Common myeloid progenitor, CD34-positive (primary cell): ENCODE results near the gene AMFR.

Experiments used
- CTCF ChIA-PET: fragments of 350-600 bp; sonication (Branson Sonifier 250); formaldehyde crosslinking; loops from one replicate; lab custom pipeline; 2021; ENCODE audit warnings: antibody characterized with exemption; lab: Charles Lee
- POLR2A ChIA-PET: fragments of 350-600 bp; sonication (Branson Sonifier 250); formaldehyde crosslinking; loops from one replicate; lab custom pipeline; 2021; ENCODE audit warnings: antibody characterized with exemption; lab: Charles Lee
- DNase-seq, 3 donors: peaks; one replicate each; pipeline versions ENCODE4 v3.0.0 to v3.0.0-alpha.2; 2013
- H3K27ac ChIP-seq, 2 experiments: 1 replicate in 1 of 2; 2 replicates in 1 of 2; pipeline ENCODE4 v1.7.0; 2013; ENCODE audit warnings: inconsistent platforms in 2 of 2, low read length in 2 of 2, mild to moderate bottlenecking in 2 of 2, low read depth in 1 of 2, moderate library complexity in 1 of 2; ENCODE audit not compliant: severe bottlenecking in 2 of 2, insufficient read depth in 1 of 2, poor library complexity in 1 of 2
- H3K27me3 ChIP-seq, 5 experiments: replicated peaks in 2 of 5; 1 replicate in 3 of 5; 2 replicates in 2 of 5; pipeline versions ENCODE4 v1.6.1 to v1.7.0; 2013; ENCODE audit warnings: low read length in 4 of 5, mild to moderate bottlenecking in 2 of 5, moderate library complexity in 2 of 5, inconsistent platforms in 1 of 5; ENCODE audit not compliant: insufficient read depth in 5 of 5, control insufficient read depth in 4 of 5
- H3K36me3 ChIP-seq, 4 experiments: 1 replicate in 2 of 4; 2 replicates in 2 of 4; pipeline versions ENCODE4 v1.6.1 to v1.7.0; 2013; ENCODE audit warnings: low read length in 3 of 4, control low read depth in 1 of 4, mild to moderate bottlenecking in 1 of 4; ENCODE audit not compliant: control insufficient read depth in 4 of 4, insufficient read depth in 4 of 4
- H3K4me1 ChIP-seq, 4 experiments: 1 replicate in 3 of 4; 2 replicates in 1 of 4; pipeline versions ENCODE4 v1.6.1 to v1.7.1; 2013; ENCODE audit warnings: low read length in 3 of 4, mild to moderate bottlenecking in 3 of 4, control low read depth in 1 of 4, inconsistent platforms in 1 of 4, moderate library complexity in 1 of 4; ENCODE audit not compliant: control insufficient read depth in 4 of 4, insufficient read depth in 4 of 4; ENCODE audit errors: control extremely low read depth in 1 of 4
- H3K4me3 ChIP-seq, 7 experiments: 1 replicate in 4 of 7; 2 replicates in 3 of 7; pipeline versions ENCODE4 v1.5.1 to v1.7.0; 2013; ENCODE audit warnings: mild to moderate bottlenecking in 7 of 7, low read length in 6 of 7, moderate library complexity in 6 of 7, inconsistent platforms in 2 of 7, low read depth in 2 of 7, control low read depth in 1 of 7; ENCODE audit not compliant: insufficient read depth in 4 of 7, control insufficient read depth in 1 of 7; ENCODE audit errors: extremely low read depth in 1 of 7
- H3K9me3 ChIP-seq, 5 experiments: 1 replicate in 4 of 5; 2 replicates in 1 of 5; pipeline versions ENCODE4 v1.6.1 to v1.7.1; 2013; ENCODE audit warnings: low read length in 4 of 5, mild to moderate bottlenecking in 2 of 5, inconsistent platforms in 1 of 5, low read depth in 1 of 5, moderate library complexity in 1 of 5; ENCODE audit not compliant: control insufficient read depth in 4 of 5, insufficient read depth in 2 of 5; ENCODE audit errors: control extremely low read depth in 1 of 5
- WGBS: methylation state at CpG from one replicate; pipeline ENCODE4 v1.1.5; 2013; ENCODE audit not compliant: insufficient coverage; 5-methylcytosine and 5-hydroxymethylcytosine counted together

The AMFR gene

GRCh38 chr16:56328276-56329022 lies 96.9 kb downstream of the AMFR start:
- Histone ChIP-seq H3K4me3 (no peak overlapping the region), H3K27ac (no peak overlapping the region), H3K36me3 (no peaks in the 10 kb centered on the region), H3K4me1 (peaks cover 0 to 6% (median under 1%) of the 10 kb centered on the region in 4 experiments), H3K27me3 (peaks cover 0 to 2% (median 0%) of the 10 kb centered on the region in 5 experiments), H3K9me3 (no peaks in the 10 kb centered on the region)
- no peak for DNase-seq
- ChIA-PET CTCF (interaction anchor here (0.9 to 2.5 kb wide), 2 partner anchors 10 to 21 kb away, joined by 3 to 17 read pairs; no protein-coding TSS in a partner anchor), POLR2A (no interaction called here)
- WGBS: 97% methylated on average over 16 of the region's 22 CpGs

GRCh38 chr16:56327929-56328258 lies 97.5 kb downstream of the AMFR start:
- no peak overlapping the region for H3K4me3 ChIP-seq
- ChIA-PET CTCF (interaction anchor here (0.9 to 2.5 kb wide), 2 partner anchors 9 to 21 kb away, joined by 3 to 17 read pairs; no protein-coding TSS in a partner anchor), POLR2A (no interaction called here)
- H3K4me1 ChIP-seq: peaks cover 0 to 6% (median 0%) of the 10 kb centered on the region in 4 experiments
- no peak for DNase-seq
- peaks cover 0 to 2% (median 0%) of the 10 kb centered on the region in 5 experiments for H3K27me3 ChIP-seq
- H3K27ac ChIP-seq: no peak overlapping the region
- WGBS: 100% methylated on average over 1 of the region's 6 CpGs
- H3K36me3 ChIP-seq: no peaks in the 10 kb centered on the region
- H3K9me3 ChIP-seq: no peaks in the 10 kb centered on the region

- whole genome bisulfite sequencing: 95% methylated on average over 10 of the region's 18 CpGs
- Histone ChIP-seq H3K27ac (no peak overlapping the region), H3K9me3 (no peaks in the 10 kb centered on the region), H3K4me3 (no peak overlapping the region), H3K27me3 (peaks cover 0 to 2% (median 0%) of the 10 kb centered on the region in 5 experiments), H3K36me3 (no peaks in the 10 kb centered on the region), H3K4me1 (peaks cover 0 to 6% (median 0%) of the 10 kb centered on the region in 4 experiments)
- DNase-seq: no peak
- POLR2A ChIA-PET: no interaction called here
- CTCF ChIA-PET: interaction anchor here (0.6 to 2.5 kb wide), 3 partner anchors 8 to 288 kb away, joined by 3 to 17 read pairs (median 3); no protein-coding TSS in a partner anchor
Observed at GRCh38 chr16:56327071-56327928, 98.0 kb downstream of the AMFR start.

- ChIA-PET POLR2A (no interaction called here), CTCF (interaction anchor here (1.2 kb wide), 1 partner anchor 283 kb away, joined by 3 read pairs; no protein-coding TSS in a partner anchor)
- WGBS: 95% methylated on average over 6 of the region's 6 CpGs
- no peak for DNase-seq
- no peak overlapping the region for H3K4me3 ChIP-seq
- H3K27ac ChIP-seq: no peak overlapping the region
- no peaks in the 10 kb centered on the region for H3K36me3 ChIP-seq
- H3K27me3 ChIP-seq: peaks cover 0 to 2% (median 0%) of the 10 kb centered on the region in 5 experiments
- H3K9me3 ChIP-seq: no peaks in the 10 kb centered on the region
- H3K4me1 ChIP-seq: peaks cover 0 to 6% (median 2%) of the 10 kb centered on the region in 4 experiments
Observed at GRCh38 chr16:56325956-56326355, 99.4 kb downstream of the AMFR start.

- no peak for DNase-seq
- no peak overlapping the region for H3K27ac ChIP-seq
- no peaks in the 10 kb centered on the region for H3K9me3 ChIP-seq
- CTCF ChIA-PET: no interaction called here
- POLR2A ChIA-PET: no interaction called here
- no peaks in the 10 kb centered on the region for H3K36me3 ChIP-seq
- 97% methylated on average over 8 of the region's 9 CpGs for WGBS
- H3K4me3 ChIP-seq: no peak overlapping the region
- H3K4me1 ChIP-seq: peaks cover 0 to 15% (median 7%) of the 10 kb centered on the region in 4 experiments
- H3K27me3 ChIP-seq: no peaks in the 10 kb centered on the region
Observed at GRCh38 chr16:56324406-56324805, 100.9 kb downstream of the AMFR start.

GRCh38 chr16:56321571-56321970 lies 103.8 kb downstream of the AMFR start:
- ChIA-PET POLR2A (no interaction called here), CTCF (interaction anchor here (0.9 to 9.5 kb wide), 5 partner anchors 11 to 857 kb away, joined by 3 to 66 read pairs (median 14); no protein-coding TSS in a partner anchor)
- Histone ChIP-seq H3K27ac (no peak overlapping the region), H3K9me3 (no peaks in the 10 kb centered on the region), H3K4me1 (peaks cover 0 to 19% (median 12%) of the 10 kb centered on the region in 4 experiments), H3K27me3 (peaks cover 0 to 5% (median 0%) of the 10 kb centered on the region in 5 experiments), H3K36me3 (no peaks in the 10 kb centered on the region), H3K4me3 (no peak overlapping the region)
- no peak for DNase-seq
- WGBS: 80% methylated on average over 6 of the region's 9 CpGs
